SIG-M5 treated with dmso at 0.1 percent for 504 hours (cell line): Measurements from ENCODE around the gene ZBTB47.

ENCODE experiments used
- DNase-seq: peaks from one replicate; lab custom pipeline; 2025; ENCODE audit not compliant: unreplicated experiment; lab: John Stamatoyannopoulos, UW

Gene ZBTB47

GRCh38 chr3:42665050-42665878 lies 11.8 kb downstream of the ZBTB47 start:
- no peak for DNase-seq

GRCh38 chr3:42666022-42666421 lies 12.5 kb downstream of the ZBTB47 start:
- DNase-seq, result no peak

- no peak for DNase-seq
Observed at GRCh38 chr3:42666577-42666998, 13.1 kb downstream of the ZBTB47 start.

- no peak for DNase-seq
Observed at GRCh38 chr3:42667096-42667522, 13.6 kb downstream of the ZBTB47 start.

- no peak for DNase-seq
Observed at GRCh38 chr3:42667523-42668412, 14.3 kb downstream of the ZBTB47 start.

DNA sequence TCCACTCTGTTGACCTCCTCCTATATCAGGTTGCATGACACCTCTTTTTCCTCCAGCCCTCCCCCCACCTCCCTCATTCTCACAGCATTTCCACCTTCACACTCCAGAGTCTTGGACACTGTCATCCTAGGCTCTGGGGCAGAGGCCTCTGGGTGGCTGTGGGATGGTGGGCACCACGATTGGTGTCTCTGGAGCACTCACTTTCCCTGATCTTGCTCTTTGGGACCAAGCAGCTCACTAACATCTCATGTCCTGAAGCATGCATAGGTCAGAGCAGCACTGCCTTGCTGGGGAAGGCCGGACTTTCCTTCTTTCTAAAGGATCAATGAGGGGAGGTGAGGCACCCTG lies 14.9 kb downstream of the ZBTB47 start:
- no peak for DNase-seq

DNA sequence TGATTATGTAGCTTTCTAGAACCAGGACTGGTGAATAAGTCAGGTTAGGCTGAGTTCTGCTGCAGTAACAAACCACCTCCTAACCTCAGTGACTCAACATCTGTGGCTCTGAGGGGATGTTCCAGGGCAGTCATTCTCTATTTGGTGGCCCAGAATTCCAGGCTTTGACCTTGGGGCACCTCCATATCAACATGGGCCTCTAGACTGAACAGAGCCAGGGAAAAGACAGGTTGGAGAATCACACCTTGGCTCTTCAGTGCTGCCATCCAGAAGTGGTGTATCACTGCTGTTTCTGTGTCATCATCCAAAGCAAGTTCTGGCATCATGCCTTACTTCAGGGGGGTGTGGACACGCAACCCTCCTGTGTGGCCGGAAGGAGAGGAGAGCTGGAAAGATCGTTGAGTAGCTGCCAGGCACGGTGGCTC lies 15.3 kb downstream of the ZBTB47 start:
- DNase-seq, result no peak

DNA sequence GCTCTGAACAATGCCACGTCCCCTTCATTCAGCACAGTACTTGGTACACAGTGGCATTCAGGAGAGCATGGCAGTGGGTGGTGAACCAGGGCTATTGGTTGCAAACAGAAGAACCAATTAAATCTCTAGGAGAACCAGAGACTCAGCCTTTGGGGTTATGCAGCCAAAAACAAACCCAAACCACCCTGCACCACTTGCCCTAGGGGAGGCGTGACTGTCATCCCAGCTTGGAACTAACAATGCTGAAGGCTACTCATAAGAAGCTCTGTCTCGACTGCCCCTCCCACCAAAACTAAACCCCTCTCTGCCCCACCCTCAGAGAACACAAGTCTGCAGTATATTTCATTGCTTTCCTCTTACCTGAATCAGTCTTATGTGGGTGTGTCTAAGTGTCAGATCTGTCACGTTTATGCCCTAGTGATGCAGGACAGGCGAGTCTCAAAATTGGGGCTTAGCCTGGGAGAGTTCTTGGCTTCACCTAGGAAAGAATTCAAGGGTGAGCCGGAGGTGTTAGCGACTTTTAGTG lies 16.6 kb downstream of the ZBTB47 start:
- no peak for DNase-seq

DNA sequence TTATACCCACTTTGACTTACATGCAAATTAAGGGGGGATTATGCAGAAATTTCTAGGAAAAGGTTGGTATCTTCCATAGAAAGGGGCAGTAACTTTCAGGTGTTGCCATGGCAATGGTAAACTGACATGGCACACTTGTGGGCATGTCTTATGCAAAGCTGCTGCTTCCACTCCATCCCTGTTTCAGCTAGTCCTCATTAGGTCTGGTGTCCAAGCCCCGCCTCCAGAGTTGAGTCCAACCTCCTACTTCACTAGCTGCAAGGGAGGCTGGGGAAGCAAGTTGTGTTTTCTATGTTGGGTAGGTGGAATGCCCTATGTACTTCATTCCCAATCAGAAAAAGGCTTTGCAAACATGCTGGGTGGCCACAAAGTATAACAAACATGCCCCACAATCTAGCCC lies 17.2 kb downstream of the ZBTB47 start:
- no peak for DNase-seq

DNA sequence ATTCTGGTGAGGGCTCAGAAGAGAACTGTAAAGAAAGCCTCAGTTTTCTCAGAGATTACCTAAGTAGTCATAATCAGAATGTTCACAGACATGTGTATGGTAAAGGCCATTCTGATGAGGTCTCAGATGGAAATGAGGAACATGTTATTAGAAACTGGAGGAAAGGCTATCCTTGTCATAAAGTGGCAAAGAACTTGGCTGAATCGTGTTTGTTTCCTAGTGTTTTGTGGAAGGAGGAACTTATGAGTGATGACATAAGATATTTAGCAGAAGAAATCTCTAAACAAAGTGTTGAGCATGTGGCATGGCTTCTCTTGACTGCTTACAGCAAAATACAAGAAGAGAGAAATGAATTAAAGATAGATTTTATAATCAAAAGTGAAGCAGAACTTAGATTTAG lies 19.0 kb downstream of the ZBTB47 start:
- DNase-seq, result no peak

DNA sequence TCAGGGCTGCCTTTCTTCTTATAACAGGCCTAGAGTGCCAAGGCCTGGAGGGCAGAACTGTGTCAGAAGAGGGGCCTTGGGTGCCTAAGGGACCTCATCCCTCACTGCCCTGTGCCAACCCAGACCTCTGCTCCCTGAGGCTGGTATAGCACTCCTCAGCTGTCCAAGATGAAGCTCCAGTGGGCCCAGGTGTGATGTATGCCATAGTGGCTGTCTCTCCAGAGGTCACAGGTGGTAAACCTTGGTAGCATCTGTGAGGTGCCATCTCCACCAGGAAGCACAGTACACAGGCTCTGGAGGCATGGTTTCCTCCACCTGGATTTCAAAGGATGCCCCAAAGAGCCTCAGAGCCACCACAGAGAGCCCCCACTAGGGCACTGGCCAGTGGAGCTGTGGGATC lies 19.6 kb downstream of the ZBTB47 start:
- no peak for DNase-seq

DNA sequence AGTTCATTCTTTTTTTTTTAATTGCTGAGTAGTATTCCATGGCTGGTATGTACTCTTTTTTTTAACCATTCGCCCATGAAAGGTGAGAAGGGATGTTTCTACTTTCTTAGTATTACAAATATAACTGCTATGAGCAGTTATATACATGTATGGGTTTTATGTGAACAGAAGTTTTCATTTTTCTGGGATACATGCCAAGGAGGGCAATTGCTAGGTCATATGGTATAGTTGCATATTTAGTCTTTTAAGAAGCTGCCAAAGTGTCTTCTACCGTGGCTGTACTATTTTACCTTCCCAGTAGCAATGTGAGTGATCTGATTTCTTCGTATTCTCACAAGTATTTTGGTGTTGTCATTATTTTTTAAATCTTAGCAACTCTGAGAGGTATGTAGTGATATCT lies 20.6 kb downstream of the ZBTB47 start:
- no peak for DNase-seq

GRCh38 chr3:42675909-42676308 lies 22.4 kb downstream of the ZBTB47 start:
- DNase-seq, result no peak

GRCh38 chr3:42678447-42678846 lies 24.9 kb downstream of the ZBTB47 start:
- DNase-seq, result no peak

GRCh38 chr3:42680271-42680670 lies 26.8 kb downstream of the ZBTB47 start:
- DNase-seq, result no peak

DNA sequence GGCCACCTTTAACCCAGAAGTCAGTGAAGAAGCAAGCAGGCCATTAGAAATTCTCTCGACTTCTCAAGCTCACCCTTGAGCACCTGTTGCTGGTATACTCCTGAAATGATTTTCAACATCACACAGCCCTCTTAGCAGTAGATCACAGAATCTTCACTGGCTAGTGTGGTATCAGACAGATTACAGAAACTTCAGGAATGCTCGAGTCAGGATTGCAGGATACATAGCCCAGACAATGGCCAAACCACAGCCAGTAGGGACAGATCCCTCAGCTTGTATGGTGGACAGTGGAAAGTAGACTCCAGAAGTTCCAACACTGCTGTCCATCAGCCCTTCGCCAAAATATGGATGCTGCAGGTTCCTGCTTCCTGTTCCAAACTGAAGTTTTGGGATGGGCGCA lies 27.3 kb downstream of the ZBTB47 start:
- DNase-seq, result no peak

- no peak for DNase-seq
Observed at GRCh38 chr3:42681361-42682038, 28.0 kb downstream of the ZBTB47 start.

- DNase-seq, result no peak
Observed at GRCh38 chr3:42682301-42683070, 29.0 kb downstream of the ZBTB47 start.

DNA sequence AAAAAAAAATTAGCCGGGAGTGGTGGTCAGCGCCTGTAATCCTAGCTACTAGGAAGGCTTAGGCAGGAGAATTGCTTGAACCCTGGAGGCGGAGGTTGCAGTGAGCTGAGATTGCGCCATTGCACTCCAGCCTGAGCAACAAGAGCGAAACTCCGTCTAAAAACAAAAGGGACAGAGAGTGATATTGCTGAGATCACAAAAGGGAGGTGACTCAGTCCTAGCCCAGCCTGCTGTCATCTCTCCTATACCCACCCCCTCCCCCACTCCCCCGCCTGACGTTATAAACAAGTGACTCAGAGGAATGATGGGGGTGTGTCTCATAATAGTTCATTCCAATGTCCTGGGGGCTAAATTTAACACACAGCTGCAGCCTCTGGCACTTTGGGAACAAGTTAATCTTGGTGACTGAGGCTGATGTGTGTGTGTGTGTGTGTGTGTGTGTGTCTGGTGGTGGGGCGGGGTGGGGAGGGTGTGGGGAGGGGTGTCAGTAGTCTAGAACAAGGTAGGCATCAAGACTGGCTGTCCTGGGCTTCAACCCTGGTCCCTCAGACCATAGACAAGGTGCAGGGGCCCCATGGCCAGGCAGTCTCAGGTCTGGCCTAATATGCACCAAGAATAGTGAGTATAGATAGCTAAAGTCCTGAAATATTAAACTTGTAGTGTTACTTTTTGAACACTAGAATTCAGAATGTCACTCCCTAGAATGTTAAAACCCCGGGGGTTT lies 30.5 kb downstream of the ZBTB47 start:
- peak; percentile 96 for DNase-seq
